Stimulated activated naive CD4-positive, alpha-beta T cell (primary cell): ENCODE measurements around the gene SFRP5.

ENCODE experiments used
- DNase-seq, 6 experiments: peaks; one replicate each; lab custom pipeline; 2025; lab: John Stamatoyannopoulos, UW

SFRP5 gene

DNA sequence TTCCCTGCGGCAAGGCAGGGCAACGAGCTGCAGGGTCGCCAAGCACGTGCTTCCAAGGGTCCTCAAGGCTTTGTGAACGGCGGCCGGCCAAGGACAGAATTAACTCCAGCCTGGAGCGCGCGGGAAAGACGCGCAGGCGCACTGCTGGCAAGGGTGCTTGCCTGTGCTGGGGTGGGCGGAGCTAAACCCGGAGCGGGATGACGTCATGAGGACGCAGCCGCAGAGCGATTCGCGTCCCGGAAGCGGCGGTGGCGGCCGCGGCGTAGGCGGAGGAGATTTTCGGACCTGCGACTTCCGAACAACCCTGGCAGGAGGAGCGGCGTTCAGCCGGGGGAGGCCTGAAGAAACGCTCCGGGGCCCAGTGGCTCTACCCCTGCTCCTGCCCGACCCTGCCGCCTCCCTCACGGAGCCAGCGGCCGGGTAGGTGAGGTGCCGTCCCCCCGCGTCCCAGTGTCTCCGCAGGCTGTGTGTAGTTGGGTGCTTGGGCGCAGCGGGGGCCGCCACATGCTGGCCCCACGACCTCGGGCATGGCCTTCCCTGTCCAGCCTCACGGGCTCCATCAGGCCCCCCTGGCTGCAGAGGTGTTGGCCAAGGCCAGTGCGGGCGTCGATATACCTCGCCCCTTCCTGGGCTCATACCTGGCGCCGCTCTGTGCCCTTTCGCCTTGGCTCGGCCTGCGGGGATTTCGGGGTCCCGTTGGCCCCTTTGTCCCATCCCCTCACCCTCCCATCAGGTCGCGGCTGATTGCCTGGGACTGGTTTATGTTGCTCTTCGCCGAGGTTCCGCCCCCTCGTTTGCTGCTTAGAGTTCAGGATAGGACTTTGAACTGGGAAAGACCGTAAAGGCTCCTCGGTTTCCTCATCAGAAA lies 34.7 kb downstream of the SFRP5 start, which contains the start of gene ZFYVE27:
Gene ZFYVE27, plus strand, starts transcription at position 227 of the 868 bp plus-strand sequence. CDS start 1,350 bp downstream, outside the sequence.
- DNase-seq = peak; percentile 86 to 93 (median 92)

GRCh38 chr10:97736403-97736901 lies 35.3 kb downstream of the SFRP5 start:
- DNase-seq = no peak

DNA sequence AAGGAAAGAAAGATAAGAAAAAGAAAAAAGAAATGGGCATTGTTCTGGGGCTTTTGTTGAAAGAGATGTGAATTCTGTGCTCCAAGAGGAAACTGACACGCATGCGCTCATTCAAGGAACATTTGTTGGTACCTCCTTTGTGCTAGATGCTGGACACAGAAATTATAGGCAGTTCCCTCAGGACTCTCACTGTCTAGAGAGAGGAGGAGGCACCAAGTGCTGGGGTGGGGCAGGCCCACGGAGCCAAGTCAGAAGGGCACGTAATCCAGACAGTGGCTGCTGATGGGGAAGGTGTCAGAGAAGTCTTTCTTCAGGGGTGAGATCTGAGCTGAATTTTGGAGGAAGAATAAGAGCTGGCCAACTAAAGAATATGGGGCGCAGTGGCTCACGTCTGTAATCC lies 37.8 kb downstream of the SFRP5 start:
- DNase-seq = no peak

DNA sequence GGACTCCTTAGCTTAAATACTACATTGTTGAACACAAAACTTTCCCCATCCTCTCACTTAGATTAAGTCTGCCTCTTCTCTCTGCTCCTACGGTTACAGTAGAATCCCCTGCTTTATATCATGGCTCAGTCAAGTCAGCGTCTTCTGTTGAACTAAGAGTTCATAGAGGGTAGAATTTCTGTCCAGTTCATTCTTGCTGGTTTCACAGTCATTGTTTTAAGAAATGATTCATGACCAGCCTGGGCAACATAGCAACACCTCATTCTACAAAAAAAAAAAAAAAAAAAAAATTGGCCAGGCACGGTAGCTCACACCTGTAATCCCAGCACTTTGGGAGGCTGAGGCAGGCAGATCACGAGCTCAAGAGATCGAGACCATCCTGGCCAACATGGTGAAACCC lies 38.5 kb downstream of the SFRP5 start:
- DNase-seq = no peak

DNA sequence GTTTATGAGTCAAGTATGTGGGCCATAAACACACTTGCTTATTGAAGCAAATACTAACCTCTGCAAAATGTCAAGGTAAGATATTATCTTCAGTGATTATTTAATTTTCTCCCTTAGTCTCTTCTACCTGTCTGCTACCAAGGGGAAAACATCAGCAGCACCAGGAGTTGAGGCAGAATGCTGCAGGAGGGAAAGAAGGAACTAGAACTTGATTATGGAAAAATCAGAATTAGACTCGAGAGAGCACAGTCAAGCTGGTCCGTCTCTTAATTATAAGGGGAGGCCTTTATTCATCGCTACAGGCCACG lies 39.8 kb downstream of the SFRP5 start:
- DNase-seq = no peak

DNA sequence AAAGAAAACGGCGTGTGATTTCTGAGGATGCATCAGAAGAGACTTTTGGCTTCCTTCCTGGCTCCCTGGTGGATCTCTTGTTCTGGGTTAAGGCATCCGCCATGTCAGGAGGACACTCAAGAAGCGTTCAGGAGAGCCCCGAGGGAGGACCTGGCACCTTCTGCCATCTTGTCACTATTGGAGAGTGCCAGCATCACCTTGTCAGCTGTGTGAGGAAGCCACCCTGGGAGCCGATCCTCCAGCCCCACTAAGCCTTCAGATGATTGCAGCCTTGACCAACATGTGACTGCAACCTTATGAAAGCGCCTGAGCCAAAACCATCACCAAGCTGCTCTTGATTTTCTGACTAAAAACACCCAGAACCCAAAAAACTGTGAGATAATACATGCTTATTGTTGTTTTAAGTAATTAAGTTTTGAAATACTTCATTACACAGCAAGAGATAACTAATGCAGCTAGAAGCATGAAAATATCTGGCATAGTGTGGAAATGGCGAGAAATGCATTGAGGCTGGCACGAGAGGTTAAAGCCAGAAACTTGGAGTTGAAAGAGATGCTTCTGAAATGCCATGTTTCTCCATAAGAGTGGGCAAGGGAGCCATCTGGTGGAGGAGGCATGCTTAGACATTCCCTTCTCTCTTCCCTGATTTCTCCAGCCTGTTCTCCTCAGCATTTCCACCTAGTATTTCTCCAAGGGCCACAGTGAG lies 40.3 kb downstream of the SFRP5 start:
- peak; percentile 20 to 58 (median 44) for DNase-seq

GRCh38 chr10:97729014-97729413 lies 42.8 kb downstream of the SFRP5 start:
- DNase-seq = no peak

GRCh38 chr10:97726636-97727178 lies 45.1 kb downstream of the SFRP5 start:
- no peak for DNase-seq

DNA sequence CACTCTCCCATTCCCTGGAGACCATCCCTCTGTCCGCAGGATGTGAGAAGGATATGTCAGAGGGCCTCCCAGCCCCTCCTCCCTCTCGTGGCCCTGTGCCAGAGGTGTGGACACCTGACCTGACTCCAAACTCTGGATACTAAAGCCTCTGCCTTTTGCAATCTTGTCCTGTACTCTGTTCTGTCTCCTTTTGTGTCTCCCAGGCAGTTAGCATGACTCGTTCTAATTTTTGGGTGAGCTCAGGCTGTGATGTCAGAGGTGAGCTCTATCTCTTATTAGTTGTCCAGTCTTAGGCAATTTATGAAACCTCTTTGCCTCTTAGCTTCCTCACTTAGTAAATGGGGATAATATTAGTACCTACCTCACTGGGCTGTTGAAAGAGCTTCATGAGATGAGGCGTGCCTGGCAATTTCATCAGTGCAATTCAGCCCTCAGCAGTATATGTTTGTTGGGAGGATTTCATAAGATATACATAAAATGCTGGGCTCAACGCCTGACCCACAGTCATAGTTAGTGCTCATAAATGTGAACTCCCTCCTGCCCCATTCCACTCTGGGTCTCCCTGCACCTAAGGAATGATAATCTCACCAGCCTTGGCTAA lies 47.4 kb downstream of the SFRP5 start:
- no peak for DNase-seq

DNA sequence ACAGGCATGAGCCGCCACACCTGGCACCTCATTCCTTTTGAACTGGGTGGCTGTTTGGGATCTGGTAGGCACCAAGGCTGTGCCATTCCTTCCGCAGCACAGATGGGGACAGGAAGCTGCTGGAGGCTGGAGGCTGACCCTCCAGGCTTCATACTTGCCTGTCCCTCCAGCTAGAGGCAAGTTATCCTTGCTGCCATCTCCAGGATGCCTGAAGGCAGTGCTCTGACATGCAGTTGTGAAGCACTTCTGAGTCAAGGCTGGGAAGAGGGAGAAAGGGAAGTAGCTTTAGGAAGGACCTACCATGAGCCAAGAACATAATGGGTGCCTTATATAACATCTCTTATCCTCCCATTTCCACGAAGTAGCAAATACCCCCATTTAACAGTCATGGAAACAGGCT lies 48.8 kb downstream of the SFRP5 start:
- DNase-seq = no peak

DNA sequence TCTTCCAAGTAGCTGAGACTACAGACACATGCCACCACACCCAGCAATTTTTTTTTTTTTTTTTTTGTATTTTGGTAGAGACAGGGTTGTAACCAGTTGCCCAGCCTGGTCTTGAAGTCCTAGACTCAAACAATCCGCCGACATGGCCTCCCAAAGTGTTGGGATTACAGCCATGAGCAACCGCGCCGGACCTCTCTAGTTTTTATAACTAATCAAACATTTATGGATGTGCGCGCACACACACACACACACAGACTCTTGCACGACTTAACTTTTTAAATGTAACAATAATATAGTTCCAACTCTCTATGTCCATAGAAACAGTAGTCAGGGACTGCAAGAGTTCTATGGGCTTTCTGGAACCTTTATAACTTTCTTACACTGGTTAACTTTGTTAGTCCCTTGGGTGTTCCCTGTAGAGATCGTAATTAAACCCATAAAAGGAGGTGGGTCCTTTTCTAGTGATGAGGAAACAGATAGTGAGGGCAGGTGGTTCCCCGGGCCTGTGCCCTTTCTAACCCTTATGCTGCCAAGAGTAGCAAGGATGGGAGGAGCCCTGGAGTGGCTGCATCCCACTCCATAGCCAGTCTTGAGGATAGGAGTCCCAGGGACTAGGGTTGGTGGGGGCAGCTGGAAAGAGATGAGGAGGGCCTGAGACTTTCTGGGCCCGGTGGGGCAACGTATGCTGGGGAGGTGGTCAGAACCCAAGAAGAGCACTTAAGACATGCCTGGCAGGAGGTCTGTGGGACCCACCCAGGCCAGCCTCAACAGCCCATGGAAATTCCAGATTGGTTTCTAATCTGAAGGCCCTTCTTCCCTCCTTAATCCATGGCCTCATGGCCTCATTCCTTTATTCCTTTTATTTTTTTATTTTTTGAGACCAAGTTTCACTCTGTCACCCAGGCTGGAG lies 49.7 kb downstream of the SFRP5 start:
- no peak for DNase-seq

DNA sequence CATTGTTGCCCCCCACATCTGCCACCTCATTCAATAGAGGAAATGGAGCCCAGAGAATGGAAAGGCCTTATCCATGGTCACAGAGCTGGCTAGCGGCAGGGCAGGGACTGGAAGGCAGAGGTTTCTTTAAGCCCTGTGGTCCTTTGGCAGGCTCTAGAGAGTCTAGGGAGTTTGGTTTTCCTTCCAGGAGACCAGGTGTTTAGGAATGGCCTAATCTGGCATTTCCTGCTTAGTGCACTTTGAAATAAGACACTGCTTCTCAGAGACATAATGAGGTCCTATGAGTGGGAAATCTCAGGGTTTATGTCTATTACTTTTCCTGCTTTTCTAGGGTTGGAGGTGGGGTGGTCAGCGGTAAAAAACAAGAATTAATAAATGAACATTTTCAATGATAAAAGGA lies 52.2 kb downstream of the SFRP5 start:
- DNase-seq = no peak

DNA sequence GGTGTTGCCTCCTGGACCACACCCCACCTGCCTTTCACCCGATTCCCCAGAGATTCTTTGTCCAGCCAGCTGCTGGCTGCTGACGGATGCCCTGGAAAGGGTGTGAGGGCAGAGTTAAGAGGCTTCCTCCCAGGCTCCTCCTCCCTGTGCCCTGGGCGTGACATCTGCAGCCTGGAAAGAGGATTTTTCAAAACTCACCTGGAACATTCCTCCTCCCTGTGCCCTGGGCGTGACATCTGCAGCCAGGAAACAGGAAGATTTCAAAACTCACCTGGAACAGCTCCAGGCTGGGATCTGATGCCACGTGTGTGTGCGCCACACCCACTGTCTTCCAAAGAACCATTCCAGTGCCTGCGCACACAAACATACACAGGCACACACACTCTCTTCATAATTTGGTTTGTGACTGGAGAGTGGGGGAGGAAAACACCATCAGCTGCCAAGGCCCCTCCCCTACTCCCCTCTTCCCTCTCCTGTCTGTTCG lies 53.1 kb downstream of the SFRP5 start:
- no peak for DNase-seq

GRCh38 chr10:97718178-97718577 lies 53.6 kb downstream of the SFRP5 start:
- no peak for DNase-seq

- DNase-seq = no peak
Measured at GRCh38 chr10:97717627-97718026, 54.2 kb downstream of the SFRP5 start.
